Stimulated activated CD8-positive, alpha-beta memory T cell treated with anti-CD3 and anti-CD28 coated beads, Interleukin-2, amount 100 ng/mL, for 1 hour (primary cell): ENCODE data around the gene SUGP2.
A peak's percentile ranks its signal among the peaks of the same experiment; 100 is the strongest.

Experiments
- DNase-seq, 2 donors: peaks; one replicate each; pipeline ENCODE4 v3.0.0-alpha.2; 2020; ENCODE audit warnings: low read depth in 2 of 2

SUGP2 gene

GRCh38 chr19:19033426-19034203 lies at the start of gene SUGP2, which contains the start of gene ARMC6:
Gene SUGP2 (minus strand): TSS chr19:19033517. CDS start chr19:19031071, 2,446 bp downstream.
Gene ARMC6 (plus strand): TSS chr19:19033603. CDS start chr19:19034210, 607 bp downstream.
- peak; percentile 79 to 81 for DNase-seq

DNA sequence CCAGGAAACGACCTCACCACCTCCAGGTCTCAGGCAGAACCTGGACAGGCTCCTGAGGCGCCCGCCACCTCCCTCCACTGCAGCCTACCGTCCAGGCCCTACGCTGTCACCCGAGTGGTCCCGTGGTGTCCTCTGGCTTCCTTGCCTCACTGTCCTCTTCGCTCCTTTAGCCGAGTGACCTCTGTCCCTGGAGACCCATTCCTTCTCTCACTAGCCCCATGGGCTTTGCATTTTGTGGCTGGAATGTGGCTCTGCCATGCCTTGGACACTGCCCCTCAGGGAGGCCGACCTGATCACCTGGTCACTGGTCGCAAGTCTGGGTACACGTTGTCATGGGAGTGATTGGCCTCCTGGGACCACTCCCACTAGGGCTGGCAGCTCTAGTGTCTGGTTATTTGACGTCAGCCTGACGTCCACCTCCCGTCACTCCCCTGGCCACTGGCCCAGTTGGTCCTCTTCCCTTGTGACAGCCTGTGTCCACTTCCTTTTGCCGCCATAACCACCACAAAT lies 48.4 kb upstream of the SUGP2 start:
- DNase-seq: no peak

GRCh38 chr19:19079571-19079970 lies 46.3 kb upstream of the SUGP2 start:
- DNase-seq: no peak

- DNase-seq: no peak
Observed at GRCh38 chr19:19078801-19079200, 45.5 kb upstream of the SUGP2 start.

GRCh38 chr19:19077103-19077502 lies 43.8 kb upstream of the SUGP2 start:
- DNase-seq: no peak

- DNase-seq: no peak
Observed at GRCh38 chr19:19076476-19076875, 43.2 kb upstream of the SUGP2 start.

GRCh38 chr19:19075126-19075525 lies 41.8 kb upstream of the SUGP2 start:
- DNase-seq: no peak

DNA sequence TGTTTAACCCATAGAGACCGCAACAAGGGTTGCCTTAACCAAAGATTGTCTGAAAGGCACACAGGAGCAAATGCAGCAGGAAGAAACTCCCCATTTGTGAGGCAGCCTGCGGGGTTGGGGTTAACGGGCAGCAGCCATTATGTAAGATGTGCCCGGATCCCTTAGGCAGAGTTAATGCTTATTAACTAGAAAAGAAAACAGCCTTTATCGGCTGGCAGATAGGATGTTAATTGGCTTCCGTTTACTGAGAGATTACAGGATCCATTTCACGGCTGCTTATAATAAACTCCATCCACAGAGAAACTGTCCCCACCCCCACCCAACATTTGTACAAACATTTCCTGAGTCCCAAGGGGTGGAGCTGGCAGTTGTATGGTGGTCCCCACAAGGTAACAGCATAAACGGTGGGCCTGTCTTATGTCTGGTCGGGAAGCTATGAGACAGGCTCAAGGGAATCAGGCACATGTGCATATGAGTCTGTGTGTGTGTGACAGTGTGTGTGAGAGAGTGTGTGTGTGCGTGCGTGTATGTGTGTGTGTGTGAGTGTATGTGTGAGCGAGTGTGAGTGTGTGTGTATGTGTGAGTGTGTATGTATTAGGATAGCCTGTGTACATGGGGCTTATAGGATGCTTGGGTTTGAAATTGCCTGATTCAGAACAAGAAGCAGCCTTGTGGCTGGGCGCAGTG lies 41.0 kb upstream of the SUGP2 start:
- no peak for DNase-seq

- DNase-seq: no peak
Observed at GRCh38 chr19:19071897-19072296, 38.6 kb upstream of the SUGP2 start.

DNA sequence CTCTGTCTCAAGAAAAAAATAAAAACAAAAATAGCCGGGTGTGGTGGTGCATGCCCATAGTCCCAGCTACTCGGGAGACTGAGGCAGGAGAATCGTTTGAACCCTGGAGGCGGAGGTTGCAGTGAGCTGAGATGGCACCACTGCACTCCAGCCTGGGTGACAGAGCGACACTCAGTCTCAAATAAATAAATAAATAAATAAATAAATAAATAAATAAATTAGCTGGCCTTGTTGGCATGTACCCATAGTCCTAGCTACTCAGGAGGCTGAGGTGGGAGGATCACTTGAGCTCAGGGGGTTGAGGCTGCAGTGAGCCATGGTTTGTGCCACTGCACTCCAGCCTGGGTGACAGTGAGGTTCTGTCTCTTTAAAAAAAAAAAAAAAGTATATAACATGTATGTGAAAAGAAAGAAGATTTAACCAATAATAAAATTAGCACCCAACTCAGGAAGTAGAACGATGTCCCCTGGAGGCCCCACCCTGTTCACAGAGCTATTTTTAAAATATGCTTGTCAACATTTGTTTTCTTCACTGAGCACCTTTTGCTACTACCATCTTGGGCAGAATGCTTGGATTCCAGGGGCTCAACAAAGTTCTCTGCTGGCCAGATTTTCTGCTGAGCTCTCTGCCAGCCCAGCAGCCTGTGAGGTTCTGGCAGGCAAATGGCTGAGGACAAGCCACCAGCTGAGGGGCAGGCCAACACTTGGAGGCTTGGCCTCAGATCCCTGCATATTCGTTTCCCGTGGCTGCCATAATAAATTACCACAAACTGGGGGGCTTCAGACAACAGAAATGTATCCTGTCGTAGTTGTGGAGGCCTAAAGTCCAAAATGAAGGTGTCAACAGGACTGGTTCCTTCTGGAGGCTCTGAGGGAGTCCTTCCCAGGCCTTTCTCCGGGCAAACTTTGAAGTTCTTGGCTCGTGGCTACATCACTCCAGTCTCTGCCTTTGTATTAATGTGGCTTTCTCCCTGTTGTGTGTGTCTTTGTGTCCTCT lies 35.6 kb upstream of the SUGP2 start:
- DNase-seq: no peak

GRCh38 chr19:19067276-19068072 lies 34.2 kb upstream of the SUGP2 start:
- DNase-seq: no peak

- DNase-seq: no peak
Observed at GRCh38 chr19:19064811-19065745, 31.8 kb upstream of the SUGP2 start.

DNA sequence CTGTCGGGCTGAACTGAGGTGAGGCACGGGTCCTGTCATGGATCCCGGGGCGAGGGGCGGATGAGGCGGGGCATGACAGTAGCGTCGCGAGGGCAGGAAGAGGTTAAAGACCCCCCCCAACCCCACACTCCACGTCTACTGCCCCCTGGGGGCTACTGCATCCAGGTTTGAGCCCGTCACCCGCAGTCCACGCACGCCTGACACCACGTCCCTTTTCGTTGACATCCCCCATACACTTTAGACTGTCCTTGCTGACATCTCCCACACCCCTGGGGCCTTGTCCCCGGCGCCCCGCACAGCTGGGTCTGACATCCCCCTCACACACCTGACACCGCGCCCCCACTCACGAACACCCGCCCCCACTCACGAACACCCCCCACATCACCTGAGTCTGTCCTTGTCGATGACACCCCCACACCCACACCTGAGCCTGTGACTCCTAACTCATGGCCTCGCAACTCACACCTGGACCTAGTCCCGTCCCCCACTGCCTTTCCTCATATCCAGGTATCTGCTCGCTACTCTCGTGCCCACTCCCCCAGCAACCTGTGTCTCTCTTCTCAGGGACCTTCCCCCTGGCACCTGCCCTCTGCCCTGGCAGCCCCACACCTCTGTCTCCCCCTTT lies 30.9 kb upstream of the SUGP2 start:
- no peak for DNase-seq

GRCh38 chr19:19063183-19064097 lies 30.1 kb upstream of the SUGP2 start, which contains the start of gene SLC25A42:
Gene SLC25A42 (plus strand): TSS chr19:19063994. CDS start chr19:19096125, 32,131 bp downstream.
- peak; percentile 96 to 98 for DNase-seq

DNA sequence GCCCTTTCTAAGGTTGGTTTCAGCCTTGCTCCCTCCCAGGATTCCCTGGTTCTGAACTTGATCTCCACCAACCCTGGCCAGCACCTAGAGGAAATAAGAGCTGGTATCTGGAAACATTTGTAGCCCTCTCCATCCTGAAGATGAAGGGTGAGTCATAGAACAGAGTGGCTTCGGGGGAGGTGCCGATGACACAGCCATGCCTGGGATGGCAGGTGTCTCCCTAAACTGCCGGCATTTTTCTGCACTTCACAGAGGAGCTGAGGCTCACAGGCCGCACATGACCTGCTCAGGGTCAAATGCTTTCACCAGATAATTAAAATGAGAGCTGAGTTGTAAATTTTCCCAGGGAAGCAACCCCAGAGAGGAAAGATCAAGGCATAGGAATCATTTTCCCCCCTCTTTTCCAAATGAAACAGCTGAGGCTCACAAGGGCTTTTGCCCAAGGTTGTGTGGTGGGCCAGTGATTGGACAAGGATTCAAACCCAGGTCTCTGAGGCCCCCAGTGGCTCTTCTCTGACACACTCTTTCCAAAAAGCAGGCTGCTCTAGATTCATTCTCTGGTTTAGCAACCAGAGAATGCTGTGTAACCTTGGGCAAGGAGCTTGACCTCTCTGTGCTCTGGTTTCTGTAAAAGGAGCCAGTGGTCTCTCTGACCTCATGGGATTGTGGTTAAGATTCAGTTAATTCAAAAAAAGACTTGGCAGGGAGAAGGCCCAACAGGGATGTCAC lies 29.3 kb upstream of the SUGP2 start:
- DNase-seq: no peak

- no peak for DNase-seq
Observed at GRCh38 chr19:19061506-19061905, 28.2 kb upstream of the SUGP2 start.

DNA sequence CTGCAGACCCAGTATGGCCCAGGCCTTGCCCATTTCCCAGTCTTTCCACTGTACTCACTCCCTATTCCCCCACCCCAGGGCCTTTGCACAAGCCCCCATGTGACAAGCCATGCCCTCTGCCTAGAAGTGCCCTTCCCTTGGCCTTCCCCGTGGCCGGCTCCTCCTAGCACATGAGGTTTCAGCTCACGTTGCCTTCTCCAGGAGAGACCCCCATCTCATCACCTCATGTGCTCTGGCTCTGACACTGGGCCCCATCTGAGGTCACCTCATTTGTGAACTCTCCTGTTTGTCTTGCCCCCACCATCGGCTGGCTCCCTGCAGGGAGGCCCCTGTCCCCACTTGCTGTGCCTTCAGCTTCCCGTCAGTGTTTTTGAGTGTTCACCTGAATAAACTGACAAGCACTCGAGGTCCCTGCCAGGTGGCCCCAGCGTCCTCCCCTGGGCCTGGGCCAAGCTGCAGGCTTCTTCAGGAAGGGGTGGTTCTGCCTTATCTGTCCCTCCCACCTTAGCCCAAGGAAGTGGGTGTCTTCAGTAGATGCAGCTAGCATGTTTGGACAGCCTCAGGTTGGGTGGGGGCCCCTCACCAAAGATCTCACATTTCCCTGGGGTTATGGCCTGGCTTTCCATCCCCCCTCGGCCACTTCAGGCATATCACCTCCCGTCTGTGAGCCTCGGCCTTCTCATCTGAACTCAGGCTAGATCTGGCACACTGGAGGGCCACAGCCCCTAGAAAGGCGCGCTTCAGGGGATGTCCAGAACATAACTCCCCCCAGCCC lies 26.7 kb upstream of the SUGP2 start:
- DNase-seq: no peak
